HG03442 (cell line): ENCODE results near the gene OTOGL.
A peak's percentile ranks its signal among the peaks of the same experiment; 100 is the strongest.

ENCODE experiments used
- ATAC-seq: cut with Tn5 transposase; IDR thresholded peaks from one replicate; pipeline ENCODE4 v1.9.1; 2021; ENCODE audit warnings: mild to moderate bottlenecking, moderate library complexity; ENCODE audit not compliant: unreplicated experiment

OTOGL gene

DNA sequence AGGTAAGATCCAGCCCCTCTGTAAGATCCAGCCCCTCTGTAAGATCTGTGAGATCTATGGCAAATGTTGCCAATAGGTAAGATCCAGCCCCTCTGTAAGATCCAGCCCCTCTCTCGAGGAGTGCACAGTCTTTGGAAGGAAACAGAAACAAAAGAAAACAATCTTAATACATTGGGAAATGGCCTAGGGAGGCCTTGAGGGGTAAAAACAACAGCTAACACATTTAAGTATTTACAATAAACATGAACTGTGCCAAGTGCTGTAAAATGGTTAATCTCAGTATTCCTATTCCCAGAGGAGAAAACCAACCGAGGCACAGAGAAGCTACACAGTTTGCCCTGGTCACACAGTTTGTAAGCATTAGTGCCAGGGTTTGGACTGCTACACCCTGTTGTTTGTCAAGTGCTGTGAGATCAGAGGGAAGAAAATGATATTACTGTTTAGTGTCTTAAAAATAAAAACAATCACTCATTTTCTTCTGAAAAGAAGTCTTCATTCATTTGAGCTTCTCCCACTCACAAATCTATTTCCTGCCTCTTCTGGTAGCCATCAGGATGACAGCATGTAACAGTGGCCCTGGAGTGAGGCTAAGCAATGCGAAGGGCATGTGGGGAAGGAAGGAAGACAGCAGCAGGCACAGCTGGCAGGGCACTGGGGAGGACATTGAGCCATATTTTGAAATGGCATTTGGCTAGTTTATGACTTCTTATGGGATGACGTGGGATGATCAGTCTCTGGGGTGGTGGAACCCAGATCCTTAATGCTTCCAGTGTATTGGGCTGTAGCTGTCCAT lies 226.0 kb downstream of the OTOGL start:
- ATAC-seq: no peak

DNA sequence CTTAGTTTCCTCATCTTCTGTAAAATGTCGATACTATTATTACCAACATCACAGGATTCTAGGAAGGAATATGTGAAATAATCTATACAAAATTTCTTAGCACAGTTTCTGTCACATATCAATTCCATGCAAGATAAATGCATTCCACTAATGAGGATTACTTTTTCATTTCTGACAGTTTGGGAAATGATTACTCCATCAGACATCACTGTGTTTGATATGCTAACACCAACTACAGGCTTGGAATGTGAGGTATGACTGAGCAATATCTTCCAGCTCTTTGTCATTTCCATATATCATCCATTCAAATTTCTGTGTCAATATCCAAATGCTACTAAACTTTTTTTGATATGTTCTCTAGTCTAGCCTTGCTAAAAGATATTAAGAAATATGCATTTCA lies 233.5 kb downstream of the OTOGL start:
- no peak for ATAC-seq

DNA sequence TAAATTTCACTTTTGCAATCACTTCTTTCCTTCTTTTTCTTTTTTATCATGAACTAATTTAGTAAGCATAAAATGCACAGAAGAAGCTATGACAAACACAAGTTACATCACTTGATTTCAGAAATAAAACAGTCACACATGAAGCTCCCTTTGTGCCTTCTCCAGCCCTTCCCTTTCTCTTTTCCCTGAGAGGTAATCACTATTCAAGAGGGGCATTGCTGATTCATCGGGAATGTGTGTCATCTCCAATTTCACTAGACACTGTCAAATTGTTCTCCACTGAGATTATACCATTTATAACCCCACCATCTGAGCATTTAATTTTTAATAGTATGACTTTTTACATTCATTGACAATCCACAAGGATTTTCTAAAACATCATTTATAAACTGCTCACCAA lies 253.1 kb downstream of the OTOGL start:
- ATAC-seq: no peak

DNA sequence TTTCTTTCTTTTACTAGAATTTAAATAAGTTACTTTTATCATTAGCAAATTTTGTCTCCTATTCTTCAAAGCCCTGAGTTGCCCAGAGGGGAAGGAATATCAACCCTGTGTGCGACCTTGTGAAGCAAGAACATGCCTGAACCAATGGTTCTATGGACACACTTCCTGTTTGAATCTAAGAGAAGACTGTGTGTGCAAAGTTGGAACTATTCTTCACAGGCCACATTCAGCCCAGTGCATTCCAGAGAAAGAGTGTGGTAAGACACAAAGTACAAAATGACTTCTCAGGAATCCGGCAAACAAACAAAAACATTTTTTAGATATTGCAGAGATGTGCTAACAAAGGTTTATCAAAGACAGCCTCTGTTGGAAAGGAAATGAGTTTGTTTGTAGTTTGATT lies 253.9 kb downstream of the OTOGL start:
- ATAC-seq: no peak

DNA sequence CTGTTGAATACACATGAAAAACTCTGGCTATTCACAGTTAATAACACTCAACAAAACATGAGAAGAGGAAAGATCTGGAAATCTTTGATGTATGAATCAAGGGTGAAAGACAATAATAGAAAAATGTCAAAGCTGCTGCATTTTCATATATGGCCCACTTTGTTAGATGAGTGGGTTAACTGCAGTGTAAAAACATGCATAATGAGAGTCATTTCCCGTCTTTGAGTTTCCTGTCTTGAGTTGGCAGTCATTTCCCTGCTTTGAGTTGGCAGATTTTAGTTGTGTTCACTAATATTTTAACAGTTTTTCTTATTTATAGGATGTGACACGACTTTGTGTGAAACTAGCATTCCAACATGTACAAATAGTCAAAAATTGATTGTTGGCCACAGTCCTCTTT lies 256.8 kb downstream of the OTOGL start:
- ATAC-seq: no peak

DNA sequence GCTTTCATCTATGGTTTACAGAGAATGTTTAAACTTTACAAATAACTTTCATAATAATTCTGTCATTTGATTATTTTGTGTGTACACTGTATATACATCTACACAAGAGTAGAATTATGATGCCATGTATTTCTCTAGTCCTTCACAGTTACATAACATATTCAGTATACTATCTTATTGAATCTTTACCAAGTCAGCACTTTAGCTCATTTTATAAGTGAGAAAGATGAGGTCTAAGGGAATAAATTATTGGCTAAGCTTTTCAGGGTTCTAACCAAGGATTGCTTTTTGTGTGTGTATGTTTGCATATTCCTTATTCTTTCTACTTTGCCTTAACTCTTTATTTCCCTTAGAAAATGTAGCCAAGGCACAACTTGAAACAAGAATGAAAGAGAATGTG lies 260.4 kb downstream of the OTOGL start:
- no peak for ATAC-seq

DNA sequence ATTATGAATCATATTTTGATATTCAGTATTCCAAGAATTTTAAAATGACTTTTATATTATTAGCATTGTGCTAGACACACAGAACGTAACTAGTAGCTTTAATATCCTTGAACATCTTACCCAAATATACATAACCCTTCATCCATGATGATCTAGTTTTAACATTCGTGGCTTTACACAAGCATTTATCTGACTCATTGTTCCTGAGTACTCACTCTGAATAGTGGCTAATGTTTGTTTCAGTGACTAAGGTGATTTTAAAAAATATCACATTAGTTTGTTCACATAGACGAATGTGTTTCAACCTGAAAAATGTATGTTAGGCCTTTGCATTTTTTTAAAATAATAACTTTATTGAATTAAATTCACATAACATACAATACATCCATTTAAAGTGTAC lies 264.7 kb downstream of the OTOGL start:
- no peak for ATAC-seq

DNA sequence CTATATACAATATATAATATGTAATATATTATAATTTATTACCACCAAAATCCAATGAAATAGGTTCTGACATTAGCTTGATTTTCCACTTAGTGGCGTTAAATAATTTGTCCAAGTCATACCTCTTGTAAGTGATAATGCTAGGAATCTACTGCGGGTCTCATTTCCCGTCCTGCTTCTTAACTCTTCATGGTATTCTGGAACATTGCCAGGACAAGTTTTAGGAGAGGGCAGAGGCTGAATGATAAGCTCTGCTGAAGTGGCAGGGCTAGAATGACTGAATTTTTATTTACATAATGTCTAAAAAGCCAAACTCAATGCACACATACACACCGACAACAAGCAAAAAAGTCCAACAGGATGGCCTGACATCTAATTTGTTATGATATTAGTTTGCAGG lies 274.3 kb downstream of the OTOGL start:
- ATAC-seq: no peak

DNA sequence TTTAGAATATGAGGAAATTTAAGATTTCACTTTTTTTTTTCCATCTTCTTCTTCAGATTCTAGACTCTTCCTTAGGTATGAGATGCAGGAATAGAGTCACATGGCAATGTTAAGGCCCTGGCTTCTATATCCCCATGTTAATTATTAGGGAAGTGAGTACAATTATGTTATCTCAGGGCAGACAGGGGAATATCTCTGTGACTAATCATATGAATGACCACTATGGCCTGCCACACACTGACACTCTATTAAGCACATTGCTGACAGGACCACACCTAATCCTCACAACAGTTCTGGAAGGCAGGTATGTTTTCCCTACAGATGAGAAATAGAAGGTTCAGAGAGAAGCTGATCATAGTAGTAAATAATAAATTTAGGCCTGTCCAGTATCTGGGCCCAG lies 275.3 kb downstream of the OTOGL start:
- ATAC-seq: no peak

DNA sequence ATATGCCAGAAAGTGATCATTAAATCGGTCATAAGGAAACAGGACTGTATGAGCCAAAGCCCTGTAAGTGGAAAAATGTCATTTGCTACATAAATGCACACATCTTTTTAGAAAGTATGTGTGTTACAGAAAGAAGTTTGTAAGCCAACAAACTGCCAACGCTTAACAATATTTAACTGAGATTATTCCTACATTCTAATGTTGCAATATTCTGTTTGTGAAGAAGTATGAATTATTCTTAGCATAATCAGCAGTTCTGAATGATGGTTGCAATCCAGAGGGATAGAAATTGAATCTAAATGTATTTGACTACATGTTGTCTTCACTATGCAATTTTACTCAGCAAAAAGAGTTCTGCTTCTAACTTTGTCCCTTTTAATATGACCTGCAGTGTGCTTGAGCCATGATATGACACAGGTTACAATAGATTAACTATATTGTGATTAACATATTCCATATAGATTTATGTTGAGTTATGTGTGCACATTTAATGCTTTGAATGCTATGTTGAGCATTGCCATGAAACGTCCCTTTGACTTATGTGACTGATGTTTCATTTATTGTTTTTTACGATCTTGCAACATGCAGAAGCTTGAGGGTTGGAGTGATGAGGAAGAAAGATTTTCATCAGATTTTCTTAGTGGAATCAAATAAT lies 277.9 kb downstream of the OTOGL start:
- ATAC-seq: no peak

DNA sequence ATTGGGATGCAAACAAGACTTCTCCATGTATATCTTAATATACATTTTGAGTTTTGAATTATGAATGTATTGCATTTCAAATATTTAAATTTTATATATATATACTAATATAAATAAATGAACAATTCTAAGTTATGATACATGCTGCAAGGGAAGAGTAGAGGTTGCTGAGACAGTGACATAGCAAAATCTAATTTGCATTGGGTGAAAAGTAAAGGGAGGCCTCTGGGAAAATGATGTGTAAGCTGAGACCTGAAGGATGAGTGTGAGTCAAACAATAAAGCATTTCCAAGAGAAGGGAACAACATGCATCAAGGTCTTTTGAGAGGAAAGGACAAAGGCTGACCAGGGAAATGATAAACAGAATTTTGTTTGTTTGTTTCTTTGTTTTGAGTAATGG lies 281.8 kb downstream of the OTOGL start:
- no peak for ATAC-seq

DNA sequence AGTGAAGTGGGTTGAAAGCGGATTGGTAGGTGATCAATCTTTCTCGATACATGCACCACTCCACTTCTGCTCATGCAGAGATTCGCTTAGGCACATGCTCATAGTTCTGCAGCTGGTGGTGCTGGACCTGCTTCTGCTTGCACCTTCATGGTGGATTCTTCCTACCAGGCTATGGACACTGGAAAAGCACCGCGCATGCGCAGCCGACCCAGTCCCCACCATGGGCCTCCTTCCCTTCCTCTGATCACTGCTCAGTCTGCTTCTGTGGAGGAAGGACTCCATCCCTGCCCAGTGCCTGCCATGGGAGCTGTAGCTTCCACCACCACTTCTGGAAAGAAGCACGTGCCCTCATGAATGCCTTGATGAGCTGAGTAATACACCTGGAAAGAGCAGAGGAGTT lies 282.9 kb downstream of the OTOGL start:
- ATAC-seq: no peak

DNA sequence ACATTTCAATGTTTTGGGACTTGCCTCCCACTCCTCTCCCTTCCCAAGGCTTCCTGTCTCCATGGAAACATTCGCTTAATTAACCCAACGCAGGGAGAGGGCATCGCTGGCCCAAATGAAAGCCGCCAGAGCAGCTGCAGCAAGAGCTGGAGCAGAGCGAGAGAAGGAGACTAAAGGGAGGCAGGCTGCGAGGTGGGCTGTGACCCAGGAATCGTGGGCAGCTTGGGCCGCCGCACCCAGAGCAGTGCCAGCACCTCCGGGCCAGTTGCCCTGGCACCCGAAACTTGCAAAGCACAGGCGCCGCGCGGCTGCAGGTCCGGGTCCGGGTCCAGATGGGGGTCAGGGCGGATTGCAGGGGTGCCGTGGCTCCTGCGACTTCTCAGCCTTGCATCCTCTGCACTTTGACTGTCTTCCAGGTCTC lies 301.2 kb downstream of the OTOGL start:
- no peak for ATAC-seq

DNA sequence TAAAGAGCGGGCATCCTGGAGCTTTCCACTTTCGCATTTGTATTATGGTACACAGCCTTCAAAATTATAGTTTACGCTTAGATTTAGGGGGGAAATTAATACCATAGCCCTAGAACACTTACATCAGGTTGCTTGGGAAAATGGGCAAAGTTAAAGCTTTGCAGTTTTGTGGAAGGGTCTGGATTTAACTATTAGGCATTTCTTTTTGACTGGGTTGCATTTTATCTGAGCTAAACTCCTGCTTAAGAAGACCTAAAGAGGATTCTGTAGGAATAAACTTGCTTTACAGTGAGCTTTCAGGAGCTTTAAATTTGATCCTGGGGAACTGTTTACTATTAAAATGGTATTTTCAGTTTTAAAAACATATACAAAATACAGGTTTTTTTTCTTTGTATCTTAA lies 301.9 kb downstream of the OTOGL start:
- no peak for ATAC-seq

DNA sequence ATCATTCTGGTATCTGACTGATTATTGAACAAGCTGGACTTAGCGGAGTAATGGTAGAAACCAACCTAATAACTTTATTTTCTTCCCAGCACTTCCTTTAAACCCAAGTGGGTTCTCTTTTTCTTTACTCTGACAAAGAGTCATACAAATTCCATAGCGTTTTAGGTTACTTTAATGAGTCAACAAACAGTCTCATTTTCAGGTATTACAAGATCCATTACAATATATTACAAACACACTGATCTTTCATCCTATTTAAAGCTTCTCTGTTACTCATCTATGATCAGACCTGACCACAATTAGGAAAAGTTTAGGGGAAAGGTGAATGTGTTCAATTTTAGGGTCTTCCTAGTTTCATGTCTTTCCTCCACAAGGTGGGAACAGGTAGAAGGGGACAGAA lies 305.3 kb downstream of the OTOGL start:
- ATAC-seq: no peak

DNA sequence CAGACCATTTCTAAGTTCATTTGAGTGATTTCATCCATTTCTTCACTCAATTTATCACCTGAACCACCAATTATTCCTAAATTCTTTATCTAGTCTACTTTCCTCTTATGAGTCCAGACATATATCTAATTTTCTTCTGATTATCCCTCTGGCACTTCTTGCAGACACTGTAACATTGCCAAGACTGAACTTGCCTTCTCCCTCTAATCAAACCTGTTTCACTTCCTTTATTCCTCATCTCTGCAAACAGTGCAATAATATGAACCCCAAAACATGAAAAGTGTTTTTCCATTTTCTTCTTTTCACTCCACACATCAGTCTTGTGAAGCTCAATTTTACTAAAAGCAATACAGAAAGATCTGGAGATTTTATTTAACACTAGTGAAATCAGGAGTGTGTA lies 306.9 kb downstream of the OTOGL start:
- no peak for ATAC-seq

DNA sequence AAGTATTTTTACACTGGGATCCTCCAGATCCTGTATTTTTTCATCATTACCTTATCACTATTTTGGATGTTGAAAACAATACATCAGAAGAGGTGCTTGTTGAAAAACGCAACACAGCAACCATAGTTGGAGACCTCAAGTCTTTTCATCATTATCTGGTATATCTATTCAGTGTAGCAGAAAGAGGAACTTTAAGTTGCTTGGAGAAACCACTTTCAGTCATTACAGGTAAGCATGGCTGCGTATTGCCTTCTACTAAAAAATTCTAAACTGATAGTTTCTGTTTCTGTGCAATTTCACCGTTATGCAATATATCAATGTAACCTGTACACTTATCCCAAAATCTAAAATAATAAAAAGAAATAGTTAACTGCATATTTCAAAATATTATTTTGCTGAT lies 312.4 kb downstream of the OTOGL start:
- peak; percentile 37 for ATAC-seq

DNA sequence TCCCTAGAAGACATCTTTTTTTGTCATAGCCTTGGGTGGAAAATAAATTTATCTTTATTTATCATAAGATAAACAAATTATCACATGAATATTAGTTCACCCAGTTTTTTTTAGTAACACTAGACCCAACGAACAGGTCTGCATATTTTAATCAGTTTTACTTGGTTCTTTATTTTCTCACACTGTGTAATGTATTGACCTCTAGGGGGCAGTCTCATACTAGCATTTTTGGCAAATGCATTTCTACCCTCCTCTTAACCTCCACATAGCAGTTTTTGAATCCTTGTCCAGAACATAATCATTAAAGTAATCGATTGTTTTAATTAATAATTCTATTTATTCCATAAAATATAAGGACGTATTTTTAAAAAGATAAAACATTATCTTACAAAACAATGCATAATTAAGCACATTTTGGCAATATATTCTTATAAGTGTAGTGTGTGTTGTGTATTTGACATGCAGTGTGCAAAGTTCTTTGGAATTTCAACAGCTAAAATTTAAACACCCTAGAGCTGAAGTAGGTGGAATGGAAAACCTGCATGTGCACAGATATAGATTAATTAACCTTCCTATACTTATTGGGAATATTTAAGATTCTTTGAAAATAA lies 313.1 kb downstream of the OTOGL start:
- peak; percentile 82 for ATAC-seq

DNA sequence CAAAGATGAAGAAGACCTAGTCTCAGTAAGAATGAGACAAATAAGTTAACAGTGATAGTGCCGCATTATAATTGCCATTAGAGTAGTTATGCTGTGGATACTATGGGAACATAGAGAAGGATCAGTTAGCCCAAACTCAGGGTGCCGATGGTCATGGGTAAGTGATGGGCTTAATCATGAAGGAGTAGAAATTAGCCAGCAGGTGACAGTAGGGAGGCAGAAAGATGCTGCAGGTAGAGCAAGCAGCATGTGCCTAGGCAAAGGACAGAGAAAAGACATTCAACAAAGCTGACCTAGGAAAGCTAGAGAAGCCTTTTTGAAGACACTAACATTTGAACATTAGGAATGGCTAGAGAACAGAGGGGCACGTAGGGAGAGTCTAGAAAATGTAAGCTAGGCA lies 314.1 kb downstream of the OTOGL start:
- no peak for ATAC-seq

DNA sequence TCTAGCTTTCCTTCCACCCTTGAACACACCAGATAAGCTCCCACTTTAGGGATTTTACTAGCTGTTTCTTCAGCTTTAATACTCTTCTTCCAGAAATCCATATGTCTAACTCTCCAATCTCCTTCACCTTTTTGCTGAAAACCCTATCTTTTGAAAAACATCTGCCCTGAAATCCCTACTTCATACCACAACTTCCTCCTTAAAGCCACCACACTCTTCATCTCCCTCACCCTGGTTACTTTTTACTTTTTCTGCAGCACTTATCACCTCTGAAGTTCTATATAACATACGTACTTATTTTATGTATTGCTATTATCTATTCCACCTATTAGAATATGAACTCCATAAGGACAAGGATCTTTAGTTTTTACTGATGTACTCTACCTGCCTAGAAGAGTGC lies 316.1 kb downstream of the OTOGL start:
- ATAC-seq: no peak

DNA sequence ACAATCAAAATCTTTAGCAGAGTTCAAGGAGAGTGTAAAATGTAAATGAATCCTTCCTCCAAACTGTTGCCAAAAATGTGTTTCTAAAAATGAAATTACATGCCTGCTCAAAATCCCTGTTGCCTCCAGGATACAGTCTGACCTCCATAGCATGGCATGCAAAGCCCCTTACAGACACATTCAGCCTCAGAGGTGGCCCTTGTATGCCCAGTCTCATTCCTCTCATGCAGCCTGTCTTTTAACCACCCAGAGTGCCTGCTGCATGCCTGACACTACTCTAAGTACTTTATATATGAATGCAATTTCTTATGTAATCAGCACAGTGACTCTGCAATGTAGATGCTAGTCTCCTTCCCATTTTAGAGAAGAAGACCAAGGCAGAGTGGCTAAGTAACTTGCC lies 320.3 kb downstream of the OTOGL start:
- ATAC-seq: no peak

DNA sequence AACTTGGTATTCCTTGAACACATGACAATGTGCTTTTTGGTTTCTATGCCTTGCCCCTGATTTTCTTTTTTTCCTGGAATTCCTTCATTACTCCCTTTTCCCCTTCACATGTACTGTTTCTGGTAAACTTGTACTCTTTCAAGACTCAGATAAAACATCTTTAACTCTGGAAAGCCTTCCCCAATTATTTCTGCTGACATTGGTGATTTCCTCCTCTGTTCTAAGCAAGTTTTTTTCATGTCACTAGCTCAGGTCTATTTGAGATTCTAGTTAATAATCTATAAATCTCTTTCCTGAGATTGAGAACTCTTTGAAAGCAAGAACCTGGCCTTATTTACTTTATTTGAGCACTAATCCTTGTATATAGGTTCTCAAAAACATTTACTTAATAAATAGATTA lies 320.7 kb downstream of the OTOGL start:
- no peak for ATAC-seq
